Osteocyte (in vitro differentiated cells): ENCODE measurements around the gene DIRAS1. TPM values are rescaled to one million over a fixed set of nuclear protein-coding genes. Genes with fewer than 3 reads are reported as not detected.
A peak's percentile ranks its signal among the peaks of the same experiment; 100 is the strongest.

Experiments used
- DNase-seq: peaks from one replicate; pipeline ENCODE4 v3.0.0; 2021; ENCODE audit warnings: mixed read lengths; ENCODE audit not compliant: unreplicated experiment; ENCODE audit errors: extremely low spot score
- H3K27ac Mint-ChIP-seq: one replicate; pipeline ENCODE4 v1.8.0; 2021; ENCODE audit warnings: mild to moderate bottlenecking, mixed read lengths; ENCODE audit not compliant: unreplicated experiment
- H3K27me3 Mint-ChIP-seq: one replicate; pipeline ENCODE4 v1.8.0; 2021; ENCODE audit warnings: mixed read lengths; ENCODE audit not compliant: unreplicated experiment
- H3K36me3 Mint-ChIP-seq: one replicate; pipeline ENCODE4 v1.8.0; 2021; ENCODE audit warnings: mixed read lengths; ENCODE audit not compliant: unreplicated experiment
- H3K4me1 Mint-ChIP-seq: one replicate; pipeline ENCODE4 v1.8.0; 2021; ENCODE audit warnings: mixed read lengths; ENCODE audit not compliant: unreplicated experiment
- H3K4me3 Mint-ChIP-seq: one replicate; pipeline ENCODE4 v1.8.0; 2021; ENCODE audit warnings: mild to moderate bottlenecking, moderate library complexity, mixed read lengths; ENCODE audit not compliant: unreplicated experiment
- H3K9me3 Mint-ChIP-seq: one replicate; pipeline ENCODE4 v1.8.0; 2021; ENCODE audit warnings: mixed read lengths; ENCODE audit not compliant: unreplicated experiment
- total RNA-seq: library from RNA; stranded (reverse); gene quantifications from 2 replicates; pipeline ENCODE4 v1.2.1, GENCODE V29; 2021
- TF ChIP-seq, protein P1 (sequence below): fragments of 200-600 bp; sonication (generic); IDR thresholded peaks from 2 replicates; pipeline ENCODE4 v1.5.0; 2021; ENCODE audit warnings: antibody characterized with exemption, mild to moderate bottlenecking, moderate library complexity

The DIRAS1 gene
- total RNA-seq, 1 donor from 2014 or later = 5.8 TPM

- no peaks in the 10 kb centered on the region for H3K9me3 Mint-ChIP-seq
- H3K27me3 Mint-ChIP-seq = no peaks in the 10 kb centered on the region
- TF ChIP-seq, protein P1, sequence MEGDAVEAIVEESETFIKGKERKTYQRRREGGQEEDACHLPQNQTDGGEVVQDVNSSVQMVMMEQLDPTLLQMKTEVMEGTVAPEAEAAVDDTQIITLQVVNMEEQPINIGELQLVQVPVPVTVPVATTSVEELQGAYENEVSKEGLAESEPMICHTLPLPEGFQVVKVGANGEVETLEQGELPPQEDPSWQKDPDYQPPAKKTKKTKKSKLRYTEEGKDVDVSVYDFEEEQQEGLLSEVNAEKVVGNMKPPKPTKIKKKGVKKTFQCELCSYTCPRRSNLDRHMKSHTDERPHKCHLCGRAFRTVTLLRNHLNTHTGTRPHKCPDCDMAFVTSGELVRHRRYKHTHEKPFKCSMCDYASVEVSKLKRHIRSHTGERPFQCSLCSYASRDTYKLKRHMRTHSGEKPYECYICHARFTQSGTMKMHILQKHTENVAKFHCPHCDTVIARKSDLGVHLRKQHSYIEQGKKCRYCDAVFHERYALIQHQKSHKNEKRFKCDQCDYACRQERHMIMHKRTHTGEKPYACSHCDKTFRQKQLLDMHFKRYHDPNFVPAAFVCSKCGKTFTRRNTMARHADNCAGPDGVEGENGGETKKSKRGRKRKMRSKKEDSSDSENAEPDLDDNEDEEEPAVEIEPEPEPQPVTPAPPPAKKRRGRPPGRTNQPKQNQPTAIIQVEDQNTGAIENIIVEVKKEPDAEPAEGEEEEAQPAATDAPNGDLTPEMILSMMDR = no peak
- no peak for DNase-seq
- H3K4me1 Mint-ChIP-seq = peaks cover 34% of the 10 kb centered on the region
- H3K36me3 Mint-ChIP-seq = no peaks in the 10 kb centered on the region
- no peak overlapping the region for H3K27ac Mint-ChIP-seq
- H3K4me3 Mint-ChIP-seq = no peak overlapping the region
Measured at GRCh38 chr19:2726904-2727639, 5.9 kb upstream of the DIRAS1 start.

- Mint-ChIP-seq H3K4me1 (peaks cover 39% of the 10 kb centered on the region), H3K27ac (no peak overlapping the region), H3K9me3 (no peaks in the 10 kb centered on the region), H3K4me3 (no peak overlapping the region), H3K36me3 (no peaks in the 10 kb centered on the region), H3K27me3 (no peaks in the 10 kb centered on the region)
- TF ChIP-seq, protein P1 = no peak
- no peak for DNase-seq
Measured at GRCh38 chr19:2726160-2726855, 5.1 kb upstream of the DIRAS1 start.

DNA sequence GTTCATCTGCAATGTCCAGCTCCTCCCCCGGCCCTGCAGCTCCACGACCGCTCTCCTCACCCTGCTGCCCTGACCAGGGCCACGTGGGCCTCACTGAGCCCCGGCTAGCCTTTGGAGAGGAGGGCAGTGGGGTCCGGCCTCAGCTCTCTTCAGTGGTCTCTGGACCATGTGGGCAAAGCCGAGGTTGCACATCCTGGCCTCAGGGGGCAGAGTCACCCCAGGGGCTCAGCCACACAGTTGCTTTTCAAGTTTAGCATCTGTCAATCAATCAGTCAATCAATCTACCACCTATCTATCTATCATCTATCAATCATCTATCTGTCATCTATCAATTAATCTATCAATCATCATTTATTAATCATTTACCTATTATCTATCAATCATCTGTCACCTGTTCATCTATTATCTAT lies 3.0 kb upstream of the DIRAS1 start:
- no peaks in the 10 kb centered on the region for H3K9me3 Mint-ChIP-seq
- no peaks in the 10 kb centered on the region for H3K36me3 Mint-ChIP-seq
- no peak overlapping the region for H3K4me3 Mint-ChIP-seq
- no peak overlapping the region for H3K27ac Mint-ChIP-seq
- peaks cover 45% of the 10 kb centered on the region for H3K4me1 Mint-ChIP-seq
- DNase-seq = no peak
- TF ChIP-seq, protein P1 = no peak
- H3K27me3 Mint-ChIP-seq = no peaks in the 10 kb centered on the region

DNA sequence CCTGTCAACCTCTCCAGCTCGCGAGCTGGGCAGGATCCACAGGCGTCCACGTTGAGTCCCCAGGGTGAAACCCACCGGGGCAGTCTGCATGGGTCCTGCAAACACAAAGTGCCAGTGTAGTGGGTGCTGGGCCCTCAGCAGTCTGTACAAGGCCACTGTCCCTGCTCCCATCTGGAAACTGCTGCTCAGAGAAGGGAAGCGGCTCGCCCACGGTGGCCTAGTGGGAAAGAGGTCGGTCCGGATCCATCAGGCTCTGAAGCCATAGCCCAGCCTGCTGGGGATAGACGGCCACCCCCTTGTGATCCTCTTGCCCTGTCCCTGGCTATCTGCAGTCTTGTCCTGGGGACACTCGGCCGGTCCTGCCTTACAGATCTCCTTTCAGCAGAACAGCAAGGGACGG lies 2.6 kb upstream of the DIRAS1 start:
- peaks cover 44% of the 10 kb centered on the region for H3K4me1 Mint-ChIP-seq
- DNase-seq = no peak
- no peaks in the 10 kb centered on the region for H3K27me3 Mint-ChIP-seq
- H3K9me3 Mint-ChIP-seq = no peaks in the 10 kb centered on the region
- H3K4me3 Mint-ChIP-seq = no peak overlapping the region
- no peaks in the 10 kb centered on the region for H3K36me3 Mint-ChIP-seq
- peak overlapping the region; percentile 52 for H3K27ac Mint-ChIP-seq
- TF ChIP-seq, protein P1 = no peak

GRCh38 chr19:2723345-2723715 lies 2.2 kb upstream of the DIRAS1 start:
- Mint-ChIP-seq H3K4me3 (no peak overlapping the region), H3K27me3 (no peaks in the 10 kb centered on the region), H3K36me3 (no peaks in the 10 kb centered on the region), H3K9me3 (no peaks in the 10 kb centered on the region), H3K27ac (peak overlapping the region; percentile 52), H3K4me1 (peaks cover 42% of the 10 kb centered on the region)
- DNase-seq = no peak
- TF ChIP-seq, protein P1 = no peak
